ENCODE measurements around the gene TBXAS1. TPM values are rescaled to one million over a fixed set of nuclear protein-coding genes. Genes with fewer than 3 reads are reported as not detected.

TBXAS1 gene
- total RNA-seq, 1 donor = 67.8 TPM

GRCh38 chr7:140004672-140005071 lies 175.6 kb downstream of the TBXAS1 start:
- no peak overlapping the region for H3K4me3 ChIP-seq (ENCODE audit: low read length)
- H3K4me1 ChIP-seq (ENCODE audit: insufficient read depth, low read length) = no peaks in the 10 kb centered on the region
- H3K9me3 ChIP-seq (ENCODE audit: low read depth, low read length) = no peaks in the 10 kb centered on the region
- H3K27me3 ChIP-seq (ENCODE audit: insufficient read depth, low read length) = no peaks in the 10 kb centered on the region

- H3K9me3 ChIP-seq (ENCODE audit: low read depth, low read length) = no peaks in the 10 kb centered on the region
- no peaks in the 10 kb centered on the region for H3K27me3 ChIP-seq (ENCODE audit: insufficient read depth, low read length)
- no peaks in the 10 kb centered on the region for H3K4me1 ChIP-seq (ENCODE audit: insufficient read depth, low read length)
- H3K4me3 ChIP-seq (ENCODE audit: low read length) = no peak overlapping the region
Measured at GRCh38 chr7:140005341-140005740, 176.3 kb downstream of the TBXAS1 start.

- Histone ChIP-seq H3K4me1 (ENCODE audit: insufficient read depth, low read length) (no peaks in the 10 kb centered on the region), H3K27me3 (ENCODE audit: insufficient read depth, low read length) (no peaks in the 10 kb centered on the region), H3K9me3 (ENCODE audit: low read depth, low read length) (no peaks in the 10 kb centered on the region), H3K4me3 (ENCODE audit: low read length) (no peak overlapping the region)
Measured at GRCh38 chr7:140005754-140006503, 176.9 kb downstream of the TBXAS1 start.

- no peaks in the 10 kb centered on the region for H3K4me1 ChIP-seq (ENCODE audit: insufficient read depth, low read length)
- no peaks in the 10 kb centered on the region for H3K27me3 ChIP-seq (ENCODE audit: insufficient read depth, low read length)
- H3K9me3 ChIP-seq (ENCODE audit: low read depth, low read length) = no peaks in the 10 kb centered on the region
- H3K4me3 ChIP-seq (ENCODE audit: low read length) = no peak overlapping the region
Measured at GRCh38 chr7:140006600-140006999, 177.5 kb downstream of the TBXAS1 start.

- Histone ChIP-seq H3K9me3 (ENCODE audit: low read depth, low read length) (no peaks in the 10 kb centered on the region), H3K4me3 (ENCODE audit: low read length) (no peak overlapping the region), H3K4me1 (ENCODE audit: insufficient read depth, low read length) (no peaks in the 10 kb centered on the region), H3K27me3 (ENCODE audit: insufficient read depth, low read length) (no peaks in the 10 kb centered on the region)
Measured at GRCh38 chr7:140007051-140007690, 178.1 kb downstream of the TBXAS1 start.

GRCh38 chr7:140008755-140009610 lies 179.9 kb downstream of the TBXAS1 start:
- Histone ChIP-seq H3K4me3 (ENCODE audit: low read length) (no peak overlapping the region), H3K4me1 (ENCODE audit: insufficient read depth, low read length) (no peaks in the 10 kb centered on the region), H3K27me3 (ENCODE audit: insufficient read depth, low read length) (no peaks in the 10 kb centered on the region), H3K9me3 (ENCODE audit: low read depth, low read length) (no peaks in the 10 kb centered on the region)

- H3K9me3 ChIP-seq (ENCODE audit: low read depth, low read length) = no peaks in the 10 kb centered on the region
Measured at GRCh38 chr7:140009735-140010134, 180.7 kb downstream of the TBXAS1 start.

GRCh38 chr7:140010194-140010895 lies 181.3 kb downstream of the TBXAS1 start:
- Histone ChIP-seq H3K27me3 (ENCODE audit: insufficient read depth, low read length) (no peaks in the 10 kb centered on the region), H3K4me1 (ENCODE audit: insufficient read depth, low read length) (no peaks in the 10 kb centered on the region)

More at GRCh38 chr7:140009735-140010134, 180.7 kb downstream of the TBXAS1 start:
- Histone ChIP-seq H3K4me1 (ENCODE audit: insufficient read depth, low read length) (no peaks in the 10 kb centered on the region), H3K27me3 (ENCODE audit: insufficient read depth, low read length) (no peaks in the 10 kb centered on the region), H3K4me3 (ENCODE audit: low read length) (no peak overlapping the region)

GRCh38 chr7:140013676-140014075 lies 184.6 kb downstream of the TBXAS1 start:
- H3K27me3 ChIP-seq (ENCODE audit: insufficient read depth, low read length) = no peaks in the 10 kb centered on the region
- H3K4me1 ChIP-seq (ENCODE audit: insufficient read depth, low read length) = no peaks in the 10 kb centered on the region
- no peaks in the 10 kb centered on the region for H3K9me3 ChIP-seq (ENCODE audit: low read depth, low read length)
- no peak overlapping the region for H3K4me3 ChIP-seq (ENCODE audit: low read length)

More at GRCh38 chr7:140010194-140010895, 181.3 kb downstream of the TBXAS1 start:
- no peaks in the 10 kb centered on the region for H3K9me3 ChIP-seq (ENCODE audit: low read depth, low read length)
- H3K4me3 ChIP-seq (ENCODE audit: low read length) = no peak overlapping the region

- no peaks in the 10 kb centered on the region for H3K4me1 ChIP-seq (ENCODE audit: insufficient read depth, low read length)
- H3K9me3 ChIP-seq (ENCODE audit: low read depth, low read length) = no peaks in the 10 kb centered on the region
- H3K4me3 ChIP-seq (ENCODE audit: low read length) = no peak overlapping the region
- H3K27me3 ChIP-seq (ENCODE audit: insufficient read depth, low read length) = no peaks in the 10 kb centered on the region
Measured at GRCh38 chr7:140014123-140014522, 185.1 kb downstream of the TBXAS1 start.

- Histone ChIP-seq H3K4me3 (ENCODE audit: low read length) (no peak overlapping the region), H3K9me3 (ENCODE audit: low read depth, low read length) (no peaks in the 10 kb centered on the region), H3K27me3 (ENCODE audit: insufficient read depth, low read length) (no peaks in the 10 kb centered on the region), H3K4me1 (ENCODE audit: insufficient read depth, low read length) (no peaks in the 10 kb centered on the region)
Measured at GRCh38 chr7:140015471-140015970, 186.5 kb downstream of the TBXAS1 start.

GRCh38 chr7:140016540-140016939 lies 187.5 kb downstream of the TBXAS1 start:
- H3K27me3 ChIP-seq (ENCODE audit: insufficient read depth, low read length) = no peaks in the 10 kb centered on the region
- no peaks in the 10 kb centered on the region for H3K9me3 ChIP-seq (ENCODE audit: low read depth, low read length)
- no peak overlapping the region for H3K4me3 ChIP-seq (ENCODE audit: low read length)
- H3K4me1 ChIP-seq (ENCODE audit: insufficient read depth, low read length) = no peaks in the 10 kb centered on the region

GRCh38 chr7:140017034-140017433 lies 188.0 kb downstream of the TBXAS1 start:
- Histone ChIP-seq H3K4me3 (ENCODE audit: low read length) (no peak overlapping the region), H3K4me1 (ENCODE audit: insufficient read depth, low read length) (no peaks in the 10 kb centered on the region), H3K27me3 (ENCODE audit: insufficient read depth, low read length) (no peaks in the 10 kb centered on the region), H3K9me3 (ENCODE audit: low read depth, low read length) (no peaks in the 10 kb centered on the region)

- H3K4me1 ChIP-seq (ENCODE audit: insufficient read depth, low read length) = no peaks in the 10 kb centered on the region
- no peaks in the 10 kb centered on the region for H3K9me3 ChIP-seq (ENCODE audit: low read depth, low read length)
- H3K27me3 ChIP-seq (ENCODE audit: insufficient read depth, low read length) = no peaks in the 10 kb centered on the region
- H3K4me3 ChIP-seq (ENCODE audit: low read length) = no peak overlapping the region
Measured at GRCh38 chr7:140017543-140017942, 188.5 kb downstream of the TBXAS1 start.

Data from mononuclear cell (primary cell).